Endodermal cell (in vitro differentiated cells): ENCODE results near the gene NCK1. TPM values are rescaled to one million over a fixed set of nuclear protein-coding genes. Genes with fewer than 3 reads are reported as not detected.

Experiments
- DNase-seq: peaks from one replicate; pipeline ENCODE4 v3.0.0-alpha.2; 2017
- H3K27ac ChIP-seq: 2 replicates; pipeline ENCODE4 v1.5.1; 2013; ENCODE audit warnings: mild to moderate bottlenecking, low read depth, low read length, moderate library complexity
- H3K27me3 ChIP-seq: 2 replicates; pipeline ENCODE4 v1.6.1; 2013; ENCODE audit warnings: mild to moderate bottlenecking, low read length, moderate library complexity; ENCODE audit not compliant: insufficient read depth, control insufficient read depth, poor library complexity, severe bottlenecking
- H3K36me3 ChIP-seq: 2 replicates; pipeline ENCODE4 v1.7.0; 2013; ENCODE audit warnings: mild to moderate bottlenecking, low read length, moderate library complexity; ENCODE audit not compliant: control insufficient read depth, insufficient read depth
- H3K4me1 ChIP-seq: one replicate; pipeline ENCODE4 v1.7.0; 2013; ENCODE audit warnings: low read length; ENCODE audit not compliant: control insufficient read depth, insufficient read depth
- H3K4me3 ChIP-seq: 2 replicates; pipeline ENCODE4 v1.5.1; 2013; ENCODE audit warnings: mild to moderate bottlenecking, low read length, moderate library complexity
- H3K9ac ChIP-seq: 2 replicates; pipeline ENCODE4 v1.6.1; 2013; ENCODE audit warnings: mild to moderate bottlenecking, low read length, moderate library complexity; ENCODE audit not compliant: poor library complexity, severe bottlenecking; ENCODE audit errors: extremely low read depth
- H3K9me3 ChIP-seq: 2 replicates; pipeline ENCODE4 v1.6.1; 2013; ENCODE audit warnings: mild to moderate bottlenecking, low read length, moderate library complexity; ENCODE audit not compliant: control insufficient read depth
- H3K27ac Mint-ChIP-seq: 2 replicates; pipeline ENCODE4 v1.8.0; 2020; ENCODE audit warnings: mixed read lengths
- H3K27me3 Mint-ChIP-seq: 2 replicates; pipeline ENCODE4 v1.8.0; 2021; ENCODE audit warnings: mild to moderate bottlenecking, mixed read lengths; ENCODE audit not compliant: insufficient read depth
- H3K36me3 Mint-ChIP-seq: 2 replicates; pipeline ENCODE4 v1.8.0; 2020; ENCODE audit warnings: low read depth, mixed read lengths
- H3K4me1 Mint-ChIP-seq: 2 replicates; pipeline ENCODE4 v1.8.0; 2020; ENCODE audit warnings: mixed read lengths
- H3K4me3 Mint-ChIP-seq: 2 replicates; pipeline ENCODE4 v1.8.0; 2020; ENCODE audit warnings: mild to moderate bottlenecking, moderate library complexity, mixed read lengths
- H3K9me3 Mint-ChIP-seq: 2 replicates; pipeline ENCODE4 v1.8.0; 2020; ENCODE audit warnings: mild to moderate bottlenecking, mixed read lengths
- CTCF ChIP-seq: fragments of 200-600 bp; sonication (generic); conservative IDR thresholded peaks from 2 replicates; pipeline ENCODE4 v1.5.0; 2021; ENCODE audit warnings: antibody characterized with exemption, mild to moderate bottlenecking
- WGBS, 2 experiments: methylation state at CpG; one replicate each; pipeline versions ENCODE4 v1.1.5 to v1.1.7; 2013; ENCODE audit warnings: missing lambda C conversion rate in 2 of 2, mixed read lengths in 1 of 2; ENCODE audit not compliant: insufficient coverage in 1 of 2, insufficient read length in 1 of 2; 5-methylcytosine and 5-hydroxymethylcytosine counted together
- total RNA-seq, 2 donors: library from RNA; stranded (reverse); fragmentation: NEBNext Ultra II Directional in 1 of 2; extraction: Animal tissue kit (Norgen Biotek cat#: 25700) in 1 of 2; gene quantifications; 2 replicates in 1 of 2; 3 replicates in 1 of 2; pipeline ENCODE4 v1.2.1, GENCODE V29; 2021

NCK1 gene
- total RNA-seq, 2 donors from 2014 or later = 24.5 to 28.9 TPM

GRCh38 chr3:136952292-136952691 lies 90.3 kb downstream of the NCK1 start:
- no peak overlapping the region for H3K4me3 Mint-ChIP-seq
- no peak overlapping the region for H3K27ac Mint-ChIP-seq
- Histone ChIP-seq H3K9ac (no peak overlapping the region), H3K27me3 (no peaks in the 10 kb centered on the region), H3K36me3 (peaks cover 4% of the 10 kb centered on the region), H3K9me3 (no peaks in the 10 kb centered on the region), H3K27ac (no peak overlapping the region), H3K4me3 (no peak overlapping the region), H3K4me1 (peaks cover 4% of the 10 kb centered on the region)
- DNase-seq = no peak
- peaks cover 31% of the 10 kb centered on the region for H3K4me1 Mint-ChIP-seq
- H3K9me3 Mint-ChIP-seq = no peaks in the 10 kb centered on the region
- 58% methylated on average over 1 of the region's 1 CpG; no CpG with 5 or more reads in 1 of the 2 experiments for WGBS, 2 experiments
- no peaks in the 10 kb centered on the region for H3K36me3 Mint-ChIP-seq
- TF ChIP-seq CTCF = no peak
- H3K27me3 Mint-ChIP-seq = no peaks in the 10 kb centered on the region

GRCh38 chr3:136954251-136954650 lies 92.2 kb downstream of the NCK1 start:
- Mint-ChIP-seq H3K4me1 (peaks cover 21% of the 10 kb centered on the region), H3K4me3 (no peak overlapping the region), H3K9me3 (no peaks in the 10 kb centered on the region), H3K27me3 (no peaks in the 10 kb centered on the region), H3K27ac (no peak overlapping the region), H3K36me3 (no peaks in the 10 kb centered on the region)
- no peaks in the 10 kb centered on the region for H3K9me3 ChIP-seq
- no peak for TF ChIP-seq CTCF
- no peak overlapping the region for H3K9ac ChIP-seq
- no peaks in the 10 kb centered on the region for H3K36me3 ChIP-seq
- DNase-seq = no peak
- H3K4me3 ChIP-seq = no peak overlapping the region
- no peaks in the 10 kb centered on the region for H3K4me1 ChIP-seq
- no peak overlapping the region for H3K27ac ChIP-seq
- 87 to 92% methylated on average over 1 to 2 of the region's 2 CpGs for WGBS, 2 experiments
- no peaks in the 10 kb centered on the region for H3K27me3 ChIP-seq

- H3K36me3 Mint-ChIP-seq = no peaks in the 10 kb centered on the region
- Histone ChIP-seq H3K27ac (no peak overlapping the region), H3K4me1 (no peaks in the 10 kb centered on the region), H3K9me3 (no peaks in the 10 kb centered on the region), H3K27me3 (no peaks in the 10 kb centered on the region), H3K9ac (no peak overlapping the region), H3K4me3 (no peak overlapping the region), H3K36me3 (no peaks in the 10 kb centered on the region)
- no peak for TF ChIP-seq CTCF
- WGBS, 2 experiments = 81 to 83% methylated on average over 3 to 4 of the region's 4 CpGs
- H3K9me3 Mint-ChIP-seq = no peaks in the 10 kb centered on the region
- DNase-seq = no peak
- H3K4me1 Mint-ChIP-seq = peaks cover 21% of the 10 kb centered on the region
- H3K4me3 Mint-ChIP-seq = no peak overlapping the region
- H3K27ac Mint-ChIP-seq = peak overlapping the region; percentile 12
- H3K27me3 Mint-ChIP-seq = no peaks in the 10 kb centered on the region
These were observed 93.2 kb downstream of the NCK1 start for GRCh38 chr3:136954980-136955780.
